ENCODE data around the gene JAK3.

Gene JAK3

GRCh38 chr19:17859533-17860330 lies 11.9 kb upstream of the JAK3 start, which contains the start of gene RPL18A:
Gene RPL18A, plus strand, starts transcription at chr19:17859910. Its CDS starts 47 bp downstream, at chr19:17859957.
- peaks cover 16% of the 10 kb centered on the region for H3K4me1 Mint-ChIP-seq
- peak within 1 kb of the TSS; percentile 82 to 95 (median 90) for H3K27ac Mint-ChIP-seq
- H3K4me3 Mint-ChIP-seq: peak within 1 kb of the TSS; percentile 94 to 100 (median 95)
- H3K27me3 Mint-ChIP-seq (ENCODE audit: low read depth): peaks cover 7% of the 10 kb centered on the region
- peaks cover 32% of the 10 kb centered on the region for H3K36me3 Mint-ChIP-seq (ENCODE audit: low read depth)
- TF ChIP-seq CTCF (IDR thresholded peaks at IDR 0.05; ENCODE audit: unreplicated experiment in 3 of 3): peak; percentile 75 to 78 (median 75)
- no peaks in the 10 kb centered on the region for H3K9me3 Mint-ChIP-seq

GRCh38 chr19:17855280-17856152 lies 7.7 kb upstream of the JAK3 start:
- H3K4me1 Mint-ChIP-seq: peaks cover 7% of the 10 kb centered on the region
- no peak overlapping the region for H3K27ac Mint-ChIP-seq
- peaks cover 2% of the 10 kb centered on the region for H3K9me3 Mint-ChIP-seq
- H3K27me3 Mint-ChIP-seq (ENCODE audit: low read depth): peaks cover 13% of the 10 kb centered on the region
- peaks cover 4% of the 10 kb centered on the region for H3K36me3 Mint-ChIP-seq (ENCODE audit: low read depth)
- no peak overlapping the region for H3K4me3 Mint-ChIP-seq
- peak; percentile 92 to 98 (median 95) for TF ChIP-seq CTCF (IDR thresholded peaks at IDR 0.05; ENCODE audit: unreplicated experiment in 3 of 3)

- no peaks in the 10 kb centered on the region for H3K36me3 Mint-ChIP-seq (ENCODE audit: low read depth)
- H3K27ac Mint-ChIP-seq: no peak overlapping the region
- no peaks in the 10 kb centered on the region for H3K4me1 Mint-ChIP-seq
- peaks cover 13% of the 10 kb centered on the region for H3K27me3 Mint-ChIP-seq (ENCODE audit: low read depth)
- TF ChIP-seq CTCF (IDR thresholded peaks at IDR 0.05; ENCODE audit: unreplicated experiment in 3 of 3): no peak
- peaks cover 2% of the 10 kb centered on the region for H3K9me3 Mint-ChIP-seq
- H3K4me3 Mint-ChIP-seq: no peak overlapping the region
These were observed 6.3 kb upstream of the JAK3 start for GRCh38 chr19:17854061-17854460.

GRCh38 chr19:17848595-17849292 lies 962 bp upstream of the JAK3 start:
- Mint-ChIP-seq H3K27ac (peak overlapping the region in 2 of 3 experiments; percentile 31 to 60), H3K4me1 (peaks cover 4% of the 10 kb centered on the region), H3K27me3 (ENCODE audit: low read depth) (peaks cover 17% of the 10 kb centered on the region), H3K9me3 (peaks cover 2% of the 10 kb centered on the region), H3K36me3 (ENCODE audit: low read depth) (no peaks in the 10 kb centered on the region), H3K4me3 (peak overlapping the region in 1 of 3 experiments; percentile 48)
- TF ChIP-seq CTCF (IDR thresholded peaks at IDR 0.05; ENCODE audit: unreplicated experiment in 3 of 3): no peak

GRCh38 chr19:17846146-17846545 lies 1.6 kb downstream of the JAK3 start:
- no peak for TF ChIP-seq CTCF (IDR thresholded peaks at IDR 0.05; ENCODE audit: unreplicated experiment in 3 of 3)
- H3K9me3 Mint-ChIP-seq: peaks cover 2% of the 10 kb centered on the region
- peaks cover 4% of the 10 kb centered on the region for H3K4me1 Mint-ChIP-seq
- peaks cover 21% of the 10 kb centered on the region for H3K27me3 Mint-ChIP-seq (ENCODE audit: low read depth)
- H3K27ac Mint-ChIP-seq: no peak overlapping the region
- H3K36me3 Mint-ChIP-seq (ENCODE audit: low read depth): no peaks in the 10 kb centered on the region
- H3K4me3 Mint-ChIP-seq: no peak overlapping the region

All from nephron (organoid).